ENCODE data around the gene CD48.

CD48 gene

GRCh38 chr1:160711602-160712311, at the start of gene CD48:
Gene CD48 (minus strand): TSS chr1:160711822. CDS start chr1:160711763, 59 bp downstream.
- no peak for DNase-seq

- DNase-seq = no peak
Measured at GRCh38 chr1:160761046-160761445, 49.4 kb upstream of the CD48 start.

GRCh38 chr1:160759740-160760139, 48.1 kb upstream of the CD48 start:
- DNase-seq = no peak

GRCh38 chr1:160758521-160758920, 46.9 kb upstream of the CD48 start:
- DNase-seq = no peak

- no peak for DNase-seq
Measured at GRCh38 chr1:160756849-160757201, 45.2 kb upstream of the CD48 start.

- DNase-seq = no peak
Measured at GRCh38 chr1:160755911-160756848, 44.6 kb upstream of the CD48 start.

GRCh38 chr1:160755461-160755860, 43.8 kb upstream of the CD48 start:
- DNase-seq = no peak

GRCh38 chr1:160753594-160753993, 42.0 kb upstream of the CD48 start:
- DNase-seq = no peak

GRCh38 chr1:160752924-160753323, 41.3 kb upstream of the CD48 start:
- no peak for DNase-seq

- DNase-seq = no peak
Measured at GRCh38 chr1:160752406-160752805, 40.8 kb upstream of the CD48 start.

GRCh38 chr1:160750608-160751007, 39.0 kb upstream of the CD48 start:
- DNase-seq = no peak

GRCh38 chr1:160748878-160749269, 37.3 kb upstream of the CD48 start:
- DNase-seq = no peak

GRCh38 chr1:160748181-160748877, 36.7 kb upstream of the CD48 start:
- DNase-seq = no peak

GRCh38 chr1:160747717-160748116, 36.1 kb upstream of the CD48 start:
- DNase-seq = no peak

GRCh38 chr1:160746836-160747500, 35.3 kb upstream of the CD48 start:
- DNase-seq = no peak

GRCh38 chr1:160745551-160745950, 33.9 kb upstream of the CD48 start:
- DNase-seq = no peak

GRCh38 chr1:160744852-160745520, 33.4 kb upstream of the CD48 start:
- no peak for DNase-seq

- DNase-seq = no peak
Measured at GRCh38 chr1:160744199-160744851, 32.7 kb upstream of the CD48 start.

GRCh38 chr1:160743266-160743665, 31.6 kb upstream of the CD48 start:
- DNase-seq = no peak

- no peak for DNase-seq
Measured at GRCh38 chr1:160742428-160743127, 31.0 kb upstream of the CD48 start.
